Measurements from ENCODE around the gene SYNE2.

SYNE2 gene

DNA sequence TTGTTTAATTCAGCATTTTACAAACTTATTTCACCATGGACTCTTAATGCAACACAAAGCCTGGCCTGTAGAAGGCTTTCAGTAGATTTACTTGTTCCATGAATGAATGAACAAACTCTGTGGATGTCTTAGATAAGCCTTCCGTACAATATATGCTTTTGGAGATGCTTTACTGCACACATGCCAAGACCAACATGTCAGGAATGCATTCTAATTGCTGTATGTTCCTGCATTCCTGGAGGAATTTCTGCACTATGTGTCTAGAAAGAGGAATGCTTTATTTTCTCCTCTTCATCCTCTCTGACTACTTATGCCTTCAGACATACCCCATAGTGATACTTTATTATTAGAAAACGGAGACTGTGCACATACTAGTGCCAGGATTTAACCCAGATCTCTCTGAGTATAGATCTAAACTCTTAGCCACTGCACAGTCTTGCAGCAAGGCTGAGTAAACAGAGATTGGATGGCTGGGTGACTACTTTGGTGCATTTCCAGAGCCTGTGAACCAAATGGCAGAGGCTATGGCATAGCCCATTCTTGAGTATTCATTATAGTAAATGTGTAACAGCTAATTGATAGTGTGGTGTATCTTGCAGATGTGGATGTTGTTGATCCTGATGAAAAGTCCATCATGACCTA, 108.2 kb downstream of the SYNE2 start:
- no peak for DNase-seq (ENCODE audit: low read depth)
- TF ChIP-seq, protein P1, sequence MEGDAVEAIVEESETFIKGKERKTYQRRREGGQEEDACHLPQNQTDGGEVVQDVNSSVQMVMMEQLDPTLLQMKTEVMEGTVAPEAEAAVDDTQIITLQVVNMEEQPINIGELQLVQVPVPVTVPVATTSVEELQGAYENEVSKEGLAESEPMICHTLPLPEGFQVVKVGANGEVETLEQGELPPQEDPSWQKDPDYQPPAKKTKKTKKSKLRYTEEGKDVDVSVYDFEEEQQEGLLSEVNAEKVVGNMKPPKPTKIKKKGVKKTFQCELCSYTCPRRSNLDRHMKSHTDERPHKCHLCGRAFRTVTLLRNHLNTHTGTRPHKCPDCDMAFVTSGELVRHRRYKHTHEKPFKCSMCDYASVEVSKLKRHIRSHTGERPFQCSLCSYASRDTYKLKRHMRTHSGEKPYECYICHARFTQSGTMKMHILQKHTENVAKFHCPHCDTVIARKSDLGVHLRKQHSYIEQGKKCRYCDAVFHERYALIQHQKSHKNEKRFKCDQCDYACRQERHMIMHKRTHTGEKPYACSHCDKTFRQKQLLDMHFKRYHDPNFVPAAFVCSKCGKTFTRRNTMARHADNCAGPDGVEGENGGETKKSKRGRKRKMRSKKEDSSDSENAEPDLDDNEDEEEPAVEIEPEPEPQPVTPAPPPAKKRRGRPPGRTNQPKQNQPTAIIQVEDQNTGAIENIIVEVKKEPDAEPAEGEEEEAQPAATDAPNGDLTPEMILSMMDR (IDR thresholded peaks at IDR 0.05; ENCODE audit: insufficient read depth, low read depth, low read length, missing control alignments) = no peak
- no peak overlapping the region for H3K4me3 ChIP-seq (ENCODE audit: low read depth, low read length)

DNA sequence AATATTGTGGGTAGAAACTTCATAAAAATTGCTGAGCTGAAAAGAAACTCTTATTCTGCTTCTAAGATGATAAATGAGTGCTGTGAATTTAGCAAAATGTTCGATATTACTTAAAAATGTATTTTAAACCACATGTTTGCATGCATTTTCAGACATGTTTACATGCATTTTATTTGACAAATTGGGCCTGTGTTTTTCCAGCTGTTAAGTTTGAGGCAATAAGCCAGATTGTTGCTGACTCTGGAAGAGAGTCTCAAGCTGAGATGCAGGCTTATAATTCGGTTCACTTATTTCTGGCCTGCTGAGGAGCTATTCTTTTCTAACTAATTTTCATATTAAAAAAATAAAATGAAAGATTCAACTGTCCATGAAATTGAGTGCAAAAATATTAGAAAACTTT, 110.1 kb downstream of the SYNE2 start:
- no peak for DNase-seq (ENCODE audit: low read depth)
- TF ChIP-seq, protein P1 (IDR thresholded peaks at IDR 0.05; ENCODE audit: insufficient read depth, low read depth, low read length, missing control alignments) = no peak
- no peak overlapping the region for H3K4me3 ChIP-seq (ENCODE audit: low read depth, low read length)

DNA sequence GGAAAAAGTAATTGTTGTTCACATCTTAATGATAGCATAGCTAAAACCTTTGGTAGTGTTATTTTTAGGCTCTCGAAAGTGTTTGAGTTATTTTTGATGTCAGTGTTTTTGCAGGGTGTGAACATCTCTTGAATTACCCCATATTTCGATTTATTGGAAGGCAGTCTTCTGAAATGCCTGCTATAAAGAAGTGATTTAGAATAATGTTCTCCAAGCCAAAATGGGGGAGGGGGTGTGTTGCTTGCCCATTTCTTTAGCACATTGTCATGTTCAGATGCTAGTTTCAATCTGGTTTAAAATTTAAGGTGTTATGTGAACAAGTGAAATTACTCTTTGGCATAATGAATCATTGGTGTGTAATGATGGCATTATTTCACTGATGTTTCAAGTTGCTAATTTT, 110.6 kb downstream of the SYNE2 start:
- no peak overlapping the region for H3K4me3 ChIP-seq (ENCODE audit: low read depth, low read length)
- TF ChIP-seq, protein P1 (IDR thresholded peaks at IDR 0.05; ENCODE audit: insufficient read depth, low read depth, low read length, missing control alignments) = no peak
- no peak for DNase-seq (ENCODE audit: low read depth)

DNA sequence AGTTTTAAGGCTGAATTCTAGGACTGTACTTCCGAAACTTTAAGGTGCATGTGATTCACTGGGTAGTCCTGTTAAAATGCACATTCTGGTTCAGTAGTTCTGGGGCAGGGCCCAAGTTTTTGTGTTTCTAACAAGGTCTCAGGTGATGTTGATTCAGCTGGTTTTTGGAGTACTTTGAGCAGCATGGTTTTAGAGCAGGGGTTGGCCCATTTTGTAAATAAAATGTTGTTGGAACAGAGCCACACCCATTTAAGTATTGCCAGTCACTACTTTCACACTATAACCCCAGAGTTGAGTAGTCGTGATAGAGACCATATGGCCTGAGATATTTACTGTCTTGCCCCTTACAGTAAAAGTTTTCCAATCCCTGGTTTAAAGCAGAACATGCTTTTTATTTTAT, 111.3 kb downstream of the SYNE2 start:
- H3K4me3 ChIP-seq (ENCODE audit: low read depth, low read length) = no peak overlapping the region
- TF ChIP-seq, protein P1 (IDR thresholded peaks at IDR 0.05; ENCODE audit: insufficient read depth, low read depth, low read length, missing control alignments) = no peak
- no peak for DNase-seq (ENCODE audit: low read depth)

DNA sequence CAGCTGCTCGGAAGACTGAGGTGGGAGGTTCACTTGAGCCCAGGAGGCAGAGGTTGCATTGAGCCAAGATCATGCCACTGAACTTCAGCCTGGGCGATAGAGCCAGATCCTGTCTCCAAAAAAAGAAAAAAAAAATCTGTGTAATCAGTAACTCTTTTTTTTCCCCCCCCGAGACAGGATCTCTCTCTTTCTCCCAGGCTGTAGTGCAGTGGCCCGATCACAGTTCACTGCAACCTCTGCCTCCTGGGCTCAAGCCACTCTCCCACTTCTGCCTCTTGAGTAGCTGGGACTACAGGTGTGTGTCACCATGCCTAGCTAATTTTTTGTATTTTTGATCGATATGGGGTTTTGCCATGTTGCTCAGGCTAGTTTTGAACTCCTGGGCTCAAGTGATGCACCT, 113.6 kb downstream of the SYNE2 start:
- TF ChIP-seq, protein P1 (IDR thresholded peaks at IDR 0.05; ENCODE audit: insufficient read depth, low read depth, low read length, missing control alignments) = no peak
- no peak overlapping the region for H3K4me3 ChIP-seq (ENCODE audit: low read depth, low read length)
- DNase-seq (ENCODE audit: low read depth) = no peak

DNA sequence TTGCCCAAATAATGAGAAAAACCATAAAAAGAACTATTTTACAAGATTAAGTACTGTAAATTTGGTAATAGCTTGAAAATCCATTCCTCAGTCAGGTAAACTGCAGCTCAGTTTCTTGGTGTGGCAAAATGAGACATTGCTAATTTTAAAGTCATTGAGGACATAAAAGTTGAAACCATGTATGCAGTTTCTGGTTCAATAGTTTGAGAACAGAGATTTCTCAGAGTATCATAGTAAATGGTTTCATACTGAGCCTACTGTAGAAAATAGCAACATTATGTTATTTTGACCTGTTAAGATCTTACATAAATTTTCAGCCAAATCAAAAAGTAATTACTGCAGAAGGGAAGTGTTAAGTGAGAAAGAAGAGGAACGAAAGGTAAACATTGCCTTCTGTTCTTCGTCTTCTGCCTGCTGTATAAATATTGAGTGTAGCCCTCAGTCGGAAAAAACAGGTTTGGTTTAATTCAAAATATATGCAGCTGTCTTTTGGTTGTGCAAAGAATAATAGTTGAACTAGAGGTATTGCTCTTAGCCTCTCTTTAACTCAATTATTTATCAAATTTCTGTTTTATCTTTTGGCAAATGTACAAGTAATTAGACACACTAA, 119.6 kb downstream of the SYNE2 start:
- TF ChIP-seq, protein P1 (IDR thresholded peaks at IDR 0.05; ENCODE audit: insufficient read depth, low read depth, low read length, missing control alignments) = no peak
- peak; percentile 49 for DNase-seq (ENCODE audit: low read depth)
- H3K4me3 ChIP-seq (ENCODE audit: low read depth, low read length) = no peak overlapping the region

DNA sequence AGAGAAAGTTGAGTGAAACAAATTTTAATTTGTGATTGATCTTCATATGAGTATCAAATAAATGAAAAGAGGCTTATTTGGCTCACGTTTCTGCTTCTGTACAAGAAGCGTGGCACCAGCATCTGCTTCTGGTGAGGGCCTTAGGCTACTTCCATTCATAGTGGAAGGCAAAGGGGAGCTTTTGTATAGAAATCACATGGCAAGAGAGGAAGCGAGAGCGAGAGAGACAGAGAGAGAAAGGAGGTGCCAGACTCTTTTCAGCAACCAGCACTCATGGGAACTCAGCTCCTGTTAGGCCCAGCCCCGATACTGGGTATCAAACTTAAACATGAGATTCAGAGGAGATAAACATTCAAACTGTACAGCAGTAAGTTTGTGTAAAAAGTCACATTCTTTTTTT, 121.4 kb downstream of the SYNE2 start:
- no peak overlapping the region for H3K4me3 ChIP-seq (ENCODE audit: low read depth, low read length)
- TF ChIP-seq, protein P1 (IDR thresholded peaks at IDR 0.05; ENCODE audit: insufficient read depth, low read depth, low read length, missing control alignments) = no peak
- DNase-seq (ENCODE audit: low read depth) = no peak

Data from GM12865 (cell line).